ENCODE data around the gene PNPO.
"Not testable (repeated sequence)": the region's sequence is repeated elsewhere in the genome, so short reads cannot be mapped to it uniquely, and the experiment has no call there.

Gene PNPO

GRCh38 chr17:47918006-47918405 is 23.4 kb upstream of the PNPO start:
- DNase-seq = no peak
- ChIA-PET POLR2A (no interaction called here), CTCF (no interaction called here)
- Histone ChIP-seq H3K4me1 (ENCODE audit: control extremely low read depth in 1 of 4, control insufficient read depth in 4 of 4, insufficient read depth in 4 of 4, low read length in 3 of 4) (peaks cover 0 to 8% (median 6%) of the 10 kb centered on the region in 4 experiments), H3K4me3 (ENCODE audit: control insufficient read depth in 1 of 7, extremely low read depth in 1 of 7, insufficient read depth in 4 of 7, low read depth in 2 of 7, low read length in 6 of 7) (no peak overlapping the region), H3K9me3 (ENCODE audit: control extremely low read depth in 1 of 5, control insufficient read depth in 4 of 5, insufficient read depth in 2 of 5, low read depth in 1 of 5, low read length in 4 of 5) (no peaks in the 10 kb centered on the region), H3K27ac (ENCODE audit: insufficient read depth in 1 of 2, low read depth in 1 of 2, low read length in 2 of 2, poor library complexity in 1 of 2, severe bottlenecking in 2 of 2) (no peak overlapping the region), H3K27me3 (replicated peaks in 2 of 5; ENCODE audit: control insufficient read depth in 4 of 5, insufficient read depth in 5 of 5, low read length in 4 of 5) (no peaks in the 10 kb centered on the region), H3K36me3 (ENCODE audit: control insufficient read depth in 4 of 4, insufficient read depth in 4 of 4, low read length in 3 of 4) (peaks cover 2 to 28% (median 15%) of the 10 kb centered on the region in 4 experiments)
- no CpG with 5 or more reads among the region's 2 CpGs for WGBS (ENCODE audit: insufficient coverage)

- WGBS (ENCODE audit: insufficient coverage) = 100% methylated on average over 1 of the region's 2 CpGs
- CTCF ChIA-PET = interaction anchor here (1.1 to 1.7 kb wide), 3 partner anchors 14 to 23 kb away, joined by 3 to 5 read pairs (median 4); partner anchors contain the start of gene PNPO
Observed at GRCh38 chr17:47918991-47919390, 22.4 kb upstream of the PNPO start.

GRCh38 chr17:47919889-47920288 is 21.5 kb upstream of the PNPO start:
- DNase-seq; H3K27me3 ChIP-seq (replicated peaks in 2 of 5; ENCODE audit: control insufficient read depth in 4 of 5, insufficient read depth in 5 of 5, low read length in 4 of 5); H3K4me1 ChIP-seq (ENCODE audit: control extremely low read depth in 1 of 4, control insufficient read depth in 4 of 4, insufficient read depth in 4 of 4, low read length in 3 of 4); H3K27ac ChIP-seq (ENCODE audit: insufficient read depth in 1 of 2, low read depth in 1 of 2, low read length in 2 of 2, poor library complexity in 1 of 2, severe bottlenecking in 2 of 2); POLR2A ChIA-PET; H3K9me3 ChIP-seq (ENCODE audit: control extremely low read depth in 1 of 5, control insufficient read depth in 4 of 5, insufficient read depth in 2 of 5, low read depth in 1 of 5, low read length in 4 of 5); H3K4me3 ChIP-seq (ENCODE audit: control insufficient read depth in 1 of 7, extremely low read depth in 1 of 7, insufficient read depth in 4 of 7, low read depth in 2 of 7, low read length in 6 of 7): not testable (repeated sequence)
- peaks cover 5 to 45% (median 29%) of the 10 kb centered on the region in 4 experiments for H3K36me3 ChIP-seq (ENCODE audit: control insufficient read depth in 4 of 4, insufficient read depth in 4 of 4, low read length in 3 of 4)
- CTCF ChIA-PET = interaction anchor here (1.1 to 1.7 kb wide), 3 partner anchors 15 to 22 kb away, joined by 3 to 5 read pairs (median 4); partner anchors contain the start of gene PNPO
- 95% methylated on average over 10 of the region's 14 CpGs for WGBS (ENCODE audit: insufficient coverage)

More at GRCh38 chr17:47918991-47919390, 22.4 kb upstream of the PNPO start:
- H3K27ac ChIP-seq (ENCODE audit: insufficient read depth in 1 of 2, low read depth in 1 of 2, low read length in 2 of 2, poor library complexity in 1 of 2, severe bottlenecking in 2 of 2) = no peak overlapping the region
- peaks cover 2 to 38% (median 23%) of the 10 kb centered on the region in 4 experiments for H3K36me3 ChIP-seq (ENCODE audit: control insufficient read depth in 4 of 4, insufficient read depth in 4 of 4, low read length in 3 of 4)
- peaks cover 0 to 8% (median 5%) of the 10 kb centered on the region in 4 experiments for H3K4me1 ChIP-seq (ENCODE audit: control extremely low read depth in 1 of 4, control insufficient read depth in 4 of 4, insufficient read depth in 4 of 4, low read length in 3 of 4)
- POLR2A ChIA-PET = no interaction called here
- no peaks in the 10 kb centered on the region for H3K9me3 ChIP-seq (ENCODE audit: control extremely low read depth in 1 of 5, control insufficient read depth in 4 of 5, insufficient read depth in 2 of 5, low read depth in 1 of 5, low read length in 4 of 5)
- no peak for DNase-seq
- no peak overlapping the region for H3K4me3 ChIP-seq (ENCODE audit: control insufficient read depth in 1 of 7, extremely low read depth in 1 of 7, insufficient read depth in 4 of 7, low read depth in 2 of 7, low read length in 6 of 7)
- no peaks in the 10 kb centered on the region for H3K27me3 ChIP-seq (replicated peaks in 2 of 5; ENCODE audit: control insufficient read depth in 4 of 5, insufficient read depth in 5 of 5, low read length in 4 of 5)

- over 99% methylated on average over 22 of the region's 23 CpGs for WGBS (ENCODE audit: insufficient coverage)
Observed at GRCh38 chr17:47924785-47925677, 16.3 kb upstream of the PNPO start.

GRCh38 chr17:47925678-47925988 is 15.7 kb upstream of the PNPO start:
- WGBS (ENCODE audit: insufficient coverage) = 93% methylated on average over 3 of the region's 3 CpGs
- DNase-seq = no peak
- no peaks in the 10 kb centered on the region for H3K9me3 ChIP-seq (ENCODE audit: control extremely low read depth in 1 of 5, control insufficient read depth in 4 of 5, insufficient read depth in 2 of 5, low read depth in 1 of 5, low read length in 4 of 5)
- ChIA-PET CTCF (no interaction called here), POLR2A (no interaction called here)
- H3K36me3 ChIP-seq (ENCODE audit: control insufficient read depth in 4 of 4, insufficient read depth in 4 of 4, low read length in 3 of 4) = peaks cover 9 to 58% (median 43%) of the 10 kb centered on the region in 4 experiments
- H3K27me3 ChIP-seq (replicated peaks in 2 of 5; ENCODE audit: control insufficient read depth in 4 of 5, insufficient read depth in 5 of 5, low read length in 4 of 5) = no peaks in the 10 kb centered on the region
- H3K4me1 ChIP-seq (ENCODE audit: control extremely low read depth in 1 of 4, control insufficient read depth in 4 of 4, insufficient read depth in 4 of 4, low read length in 3 of 4) = peaks cover 0 to 22% (median 14%) of the 10 kb centered on the region in 4 experiments
- no peak overlapping the region for H3K27ac ChIP-seq (ENCODE audit: insufficient read depth in 1 of 2, low read depth in 1 of 2, low read length in 2 of 2, poor library complexity in 1 of 2, severe bottlenecking in 2 of 2)
- no peak overlapping the region for H3K4me3 ChIP-seq (ENCODE audit: control insufficient read depth in 1 of 7, extremely low read depth in 1 of 7, insufficient read depth in 4 of 7, low read depth in 2 of 7, low read length in 6 of 7)

More at GRCh38 chr17:47924785-47925677, 16.3 kb upstream of the PNPO start:
- no peak for DNase-seq
- peaks cover 0 to 22% (median 14%) of the 10 kb centered on the region in 4 experiments for H3K4me1 ChIP-seq (ENCODE audit: control extremely low read depth in 1 of 4, control insufficient read depth in 4 of 4, insufficient read depth in 4 of 4, low read length in 3 of 4)
- peaks cover 6 to 53% (median 37%) of the 10 kb centered on the region in 4 experiments for H3K36me3 ChIP-seq (ENCODE audit: control insufficient read depth in 4 of 4, insufficient read depth in 4 of 4, low read length in 3 of 4)
- H3K9me3 ChIP-seq (ENCODE audit: control extremely low read depth in 1 of 5, control insufficient read depth in 4 of 5, insufficient read depth in 2 of 5, low read depth in 1 of 5, low read length in 4 of 5) = no peaks in the 10 kb centered on the region
- no peak overlapping the region for H3K4me3 ChIP-seq (ENCODE audit: control insufficient read depth in 1 of 7, extremely low read depth in 1 of 7, insufficient read depth in 4 of 7, low read depth in 2 of 7, low read length in 6 of 7)
- no peaks in the 10 kb centered on the region for H3K27me3 ChIP-seq (replicated peaks in 2 of 5; ENCODE audit: control insufficient read depth in 4 of 5, insufficient read depth in 5 of 5, low read length in 4 of 5)
- H3K27ac ChIP-seq (ENCODE audit: insufficient read depth in 1 of 2, low read depth in 1 of 2, low read length in 2 of 2, poor library complexity in 1 of 2, severe bottlenecking in 2 of 2) = no peak overlapping the region
- ChIA-PET CTCF (interaction anchor here (0.9 to 1.3 kb wide), 2 partner anchors 20 to 22 kb away, joined by 3 to 4 read pairs; no protein-coding TSS in a partner anchor), POLR2A (no interaction called here)

GRCh38 chr17:47927821-47928400 is 13.5 kb upstream of the PNPO start:
- DNase-seq = no peak
- WGBS (ENCODE audit: insufficient coverage) = 95% methylated on average over 10 of the region's 20 CpGs
- peaks cover 9 to 51% (median 43%) of the 10 kb centered on the region in 4 experiments for H3K36me3 ChIP-seq (ENCODE audit: control insufficient read depth in 4 of 4, insufficient read depth in 4 of 4, low read length in 3 of 4)
- H3K9me3 ChIP-seq (ENCODE audit: control extremely low read depth in 1 of 5, control insufficient read depth in 4 of 5, insufficient read depth in 2 of 5, low read depth in 1 of 5, low read length in 4 of 5) = no peaks in the 10 kb centered on the region
- H3K4me3 ChIP-seq (ENCODE audit: control insufficient read depth in 1 of 7, extremely low read depth in 1 of 7, insufficient read depth in 4 of 7, low read depth in 2 of 7, low read length in 6 of 7) = no peak overlapping the region
- ChIA-PET CTCF (interaction anchor here (1.3 to 1.6 kb wide), 2 partner anchors 9 to 19 kb away, joined by 3 to 5 read pairs; no protein-coding TSS in a partner anchor), POLR2A (no interaction called here)
- H3K27me3 ChIP-seq (replicated peaks in 2 of 5; ENCODE audit: control insufficient read depth in 4 of 5, insufficient read depth in 5 of 5, low read length in 4 of 5) = no peaks in the 10 kb centered on the region
- H3K4me1 ChIP-seq (ENCODE audit: control extremely low read depth in 1 of 4, control insufficient read depth in 4 of 4, insufficient read depth in 4 of 4, low read length in 3 of 4) = peaks cover 0 to 22% (median 14%) of the 10 kb centered on the region in 4 experiments
- peak overlapping the region in 1 of 2 experiments; percentile 40 for H3K27ac ChIP-seq (ENCODE audit: insufficient read depth in 1 of 2, low read depth in 1 of 2, low read length in 2 of 2, poor library complexity in 1 of 2, severe bottlenecking in 2 of 2)

All from common myeloid progenitor, CD34-positive (primary cell).